ENCODE results near the gene SETD1A.

DNA sequence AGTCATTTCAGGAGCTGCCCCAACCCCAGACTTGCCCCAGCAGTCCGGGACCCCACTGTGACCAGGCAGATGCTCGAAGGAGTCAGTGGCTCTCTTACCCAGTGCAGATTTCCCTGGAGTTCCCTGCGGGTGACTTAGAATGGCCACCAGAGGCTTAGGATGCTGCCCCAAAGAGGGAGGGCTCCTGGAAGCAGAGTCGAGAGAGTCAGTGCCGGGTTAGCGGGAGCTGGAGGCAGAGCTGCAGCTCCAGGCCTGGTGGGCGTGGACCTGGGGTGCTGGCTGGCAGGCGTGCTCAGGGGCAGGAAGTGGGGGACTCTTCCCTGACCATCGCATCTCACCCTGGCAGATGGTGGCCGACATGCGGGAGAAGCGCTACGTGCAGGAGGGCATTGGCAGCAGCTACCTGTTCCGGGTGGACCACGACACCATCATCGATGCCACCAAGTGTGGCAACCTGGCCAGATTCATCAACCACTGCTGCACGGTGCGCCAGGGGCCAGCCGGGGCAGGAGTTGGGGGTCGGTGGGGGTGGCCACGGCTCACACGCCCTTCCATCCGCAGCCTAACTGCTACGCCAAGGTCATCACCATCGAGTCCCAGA, 25.8 kb downstream of the SETD1A start:
- TF ChIP-seq EGR1 (IDR thresholded peaks at IDR 0.05; ENCODE audit: borderline replicate concordance, low read depth, low read length): no peak
- TF ChIP-seq, protein P1, sequence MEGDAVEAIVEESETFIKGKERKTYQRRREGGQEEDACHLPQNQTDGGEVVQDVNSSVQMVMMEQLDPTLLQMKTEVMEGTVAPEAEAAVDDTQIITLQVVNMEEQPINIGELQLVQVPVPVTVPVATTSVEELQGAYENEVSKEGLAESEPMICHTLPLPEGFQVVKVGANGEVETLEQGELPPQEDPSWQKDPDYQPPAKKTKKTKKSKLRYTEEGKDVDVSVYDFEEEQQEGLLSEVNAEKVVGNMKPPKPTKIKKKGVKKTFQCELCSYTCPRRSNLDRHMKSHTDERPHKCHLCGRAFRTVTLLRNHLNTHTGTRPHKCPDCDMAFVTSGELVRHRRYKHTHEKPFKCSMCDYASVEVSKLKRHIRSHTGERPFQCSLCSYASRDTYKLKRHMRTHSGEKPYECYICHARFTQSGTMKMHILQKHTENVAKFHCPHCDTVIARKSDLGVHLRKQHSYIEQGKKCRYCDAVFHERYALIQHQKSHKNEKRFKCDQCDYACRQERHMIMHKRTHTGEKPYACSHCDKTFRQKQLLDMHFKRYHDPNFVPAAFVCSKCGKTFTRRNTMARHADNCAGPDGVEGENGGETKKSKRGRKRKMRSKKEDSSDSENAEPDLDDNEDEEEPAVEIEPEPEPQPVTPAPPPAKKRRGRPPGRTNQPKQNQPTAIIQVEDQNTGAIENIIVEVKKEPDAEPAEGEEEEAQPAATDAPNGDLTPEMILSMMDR (IDR thresholded peaks at IDR 0.05; ENCODE audit: control extremely low read depth in 1 of 3, insufficient read depth in 1 of 3, low read depth in 1 of 3, low read length in 3 of 3): no peak
- TF ChIP-seq SIRT6 (IDR thresholded peaks at IDR 0.05; ENCODE audit: low read length): no peak
- TF ChIP-seq, protein P2, sequence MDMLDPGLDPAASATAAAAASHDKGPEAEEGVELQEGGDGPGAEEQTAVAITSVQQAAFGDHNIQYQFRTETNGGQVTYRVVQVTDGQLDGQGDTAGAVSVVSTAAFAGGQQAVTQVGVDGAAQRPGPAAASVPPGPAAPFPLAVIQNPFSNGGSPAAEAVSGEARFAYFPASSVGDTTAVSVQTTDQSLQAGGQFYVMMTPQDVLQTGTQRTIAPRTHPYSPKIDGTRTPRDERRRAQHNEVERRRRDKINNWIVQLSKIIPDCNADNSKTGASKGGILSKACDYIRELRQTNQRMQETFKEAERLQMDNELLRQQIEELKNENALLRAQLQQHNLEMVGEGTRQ (IDR thresholded peaks at IDR 0.05; ENCODE audit: low read length): no peak
- no peak; the same call in 1 of the 2 replicates for TF ChIP-seq POLR2AphosphoS5 (IDR thresholded peaks at IDR 0.05; ENCODE audit: low read depth, low read length)

Data from H1 (cell line).